NCI-H2227 (cell line): ENCODE data around the gene HDAC10.
"Not testable (repeated sequence)": the region's sequence is repeated elsewhere in the genome, so short reads cannot be mapped to it uniquely, and the experiment has no call there.

Experiments
- DNase-seq: peaks from one replicate; lab custom pipeline; 2025; ENCODE audit not compliant: unreplicated experiment; lab: John Stamatoyannopoulos, UW

HDAC10 gene

GRCh38 chr22:50218153-50218995, 32.7 kb downstream of the HDAC10 start:
- DNase-seq, result no peak

- no peak for DNase-seq
Observed at GRCh38 chr22:50217543-50218152, 33.4 kb downstream of the HDAC10 start.

GRCh38 chr22:50216684-50217520, 34.2 kb downstream of the HDAC10 start:
- no peak for DNase-seq

- no peak for DNase-seq
Observed at GRCh38 chr22:50216055-50216683, 34.9 kb downstream of the HDAC10 start.

- DNase-seq, result no peak
Observed at GRCh38 chr22:50215297-50216054, 35.6 kb downstream of the HDAC10 start.

- no peak for DNase-seq
Observed at GRCh38 chr22:50213263-50213662, 37.8 kb downstream of the HDAC10 start.

GRCh38 chr22:50211147-50211546, 39.9 kb downstream of the HDAC10 start:
- no peak for DNase-seq

- no peak for DNase-seq
Observed at GRCh38 chr22:50210378-50211139, 40.5 kb downstream of the HDAC10 start.

- peak; percentile 57 for DNase-seq
Observed at GRCh38 chr22:50209893-50210292, 41.2 kb downstream of the HDAC10 start.

- no peak for DNase-seq
Observed at GRCh38 chr22:50208939-50209892, 41.8 kb downstream of the HDAC10 start.

GRCh38 chr22:50208430-50208938, 42.6 kb downstream of the HDAC10 start:
- DNase-seq, result no peak

- DNase-seq, result no peak
Observed at GRCh38 chr22:50207383-50208140, 43.5 kb downstream of the HDAC10 start.

GRCh38 chr22:50206599-50206998, 44.5 kb downstream of the HDAC10 start:
- DNase-seq, result peak; percentile 16

- no peak for DNase-seq
Observed at GRCh38 chr22:50205781-50206569, 45.1 kb downstream of the HDAC10 start.

- DNase-seq, result not testable (repeated sequence)
Observed at GRCh38 chr22:50204998-50205397, 46.1 kb downstream of the HDAC10 start.

GRCh38 chr22:50204571-50204970, 46.5 kb downstream of the HDAC10 start:
- DNase-seq, result no peak

GRCh38 chr22:50203288-50203687, 47.8 kb downstream of the HDAC10 start:
- no peak for DNase-seq
